Keratinocyte (primary cell): ENCODE measurements around the gene NUBP2. TPM values are rescaled to one million over a fixed set of nuclear protein-coding genes. Genes with fewer than 3 reads are reported as not detected.
"Not testable (repeated sequence)": the region's sequence is repeated elsewhere in the genome, so short reads cannot be mapped to it uniquely, and the experiment has no call there.

Experiments
- DNase-seq: peaks from one replicate; pipeline ENCODE4 v3.0.0-alpha.2; 2011; ENCODE audit warnings: low read depth, missing footprints, low spot score
- FAIRE-seq: peaks from 2 replicates; lab custom pipeline; 2011; peaks lifted over from hg19 to GRCh38; lab: Jason Lieb, UNC
- H2AFZ ChIP-seq: 2 replicates; pipeline ENCODE4 v1.6.0; 2012; ENCODE audit warnings: low read length, control low read depth, inconsistent platforms; ENCODE audit not compliant: control insufficient read depth
- H3K27ac ChIP-seq: 2 replicates; pipeline ENCODE4 v1.5.1; 2011; ENCODE audit warnings: low read length; ENCODE audit not compliant: control insufficient read depth, insufficient read depth
- H3K27me3 ChIP-seq: 3 replicates; pipeline ENCODE4 v1.6.0; 2011; ENCODE audit warnings: low read length; ENCODE audit not compliant: control insufficient read depth, insufficient read depth; ENCODE audit errors: extremely low read depth
- H3K36me3 ChIP-seq, 2 experiments: 2 replicates in 1 of 2; 3 replicates in 1 of 2; pipeline ENCODE4 v1.5.1; 2011; ENCODE audit warnings: low read length in 2 of 2, mild to moderate bottlenecking in 1 of 2; ENCODE audit not compliant: control insufficient read depth in 2 of 2, insufficient read depth in 2 of 2; ENCODE audit errors: extremely low read depth in 1 of 2
- H3K4me1 ChIP-seq: 3 replicates; pipeline ENCODE4 v1.5.1; 2011; ENCODE audit warnings: low read length; ENCODE audit not compliant: control insufficient read depth, insufficient read depth; ENCODE audit errors: extremely low read depth
- H3K4me2 ChIP-seq: 3 replicates; pipeline ENCODE4 v1.6.0; 2011; ENCODE audit warnings: low read depth, low read length; ENCODE audit not compliant: control insufficient read depth, insufficient read depth; ENCODE audit errors: extremely low read depth
- H3K4me3 ChIP-seq, 3 experiments: fragments of 200-600 bp in 1 of 3; sonication (generic) in 1 of 3; 2 replicates in 2 of 3; 3 replicates in 1 of 3; pipeline ENCODE4 v1.5.1; 2011 to 2016; ENCODE audit warnings: low read length in 3 of 3, mild to moderate bottlenecking in 3 of 3, control low read depth in 2 of 3, inconsistent platforms in 1 of 3, low read depth in 1 of 3, mixed read lengths in 1 of 3, mixed run types in 1 of 3, moderate library complexity in 1 of 3; ENCODE audit not compliant: control insufficient read depth in 2 of 3, insufficient read depth in 2 of 3; ENCODE audit errors: extremely low read depth in 1 of 3
- H3K79me2 ChIP-seq: 2 replicates; pipeline ENCODE4 v1.6.0; 2012; ENCODE audit warnings: low read length; ENCODE audit not compliant: control insufficient read depth, insufficient read depth
- H3K9ac ChIP-seq: 3 replicates; pipeline ENCODE4 v1.6.0; 2011; ENCODE audit warnings: low read length; ENCODE audit not compliant: control insufficient read depth, insufficient read depth; ENCODE audit errors: extremely low read depth
- H3K9me1 ChIP-seq: 3 replicates; pipeline ENCODE4 v1.6.0; 2011; ENCODE audit warnings: low read length; ENCODE audit not compliant: control insufficient read depth, insufficient read depth; ENCODE audit errors: extremely low read depth
- H3K9me3 ChIP-seq: 2 replicates; pipeline ENCODE4 v1.5.1; 2012; ENCODE audit warnings: low read depth, low read length; ENCODE audit not compliant: control insufficient read depth
- H4K20me1 ChIP-seq: 3 replicates; pipeline ENCODE4 v1.6.0; 2011; ENCODE audit warnings: low read length; ENCODE audit not compliant: control insufficient read depth, insufficient read depth; ENCODE audit errors: extremely low read depth
- CTCF ChIP-seq, 3 experiments: IDR thresholded peaks in 1 of 3; conservative IDR thresholded peaks in 1 of 3; optimal IDR thresholded peaks in 1 of 3; 2 replicates in 2 of 3; 3 replicates in 1 of 3; pipeline versions ENCODE3 to v1.5.1; 2011; ENCODE audit warnings: low read length in 3 of 3, mild to moderate bottlenecking in 3 of 3, moderate library complexity in 2 of 3, control low read depth in 1 of 3, inconsistent platforms in 1 of 3; ENCODE audit not compliant: insufficient read depth in 2 of 3; ENCODE audit errors: extremely low read depth in 1 of 3
- EZH2 ChIP-seq: IDR thresholded peaks from one replicate; pipeline ENCODE4 v1.6.1; 2012; ENCODE audit warnings: inconsistent platforms, mild to moderate bottlenecking, low read length, moderate library complexity
- dilution Hi-C: fragments of 300-500 bp; cut with MboI; formaldehyde crosslinking; loops from one replicate; pipeline ENCODE4 v1.7.0; 2020; ENCODE audit warnings: low sequenced_read_pairs; ENCODE audit not compliant: extremely low pct_ligation_motif_present
- polyA plus RNA-seq, 5 experiments: library from polyadenylated mRNA; depleted of rRNA in 3 of 5; stranded (reverse) in 3 of 5; stranded (forward) in 1 of 5; unstranded in 1 of 5; fragments of >200 nt; gene quantifications; 1 replicate in 1 of 5; 2 replicates in 3 of 5; 3 replicates in 1 of 5; pipeline versions ENCODE4 v1.2.1 to v1.2.3, GENCODE V29; 2011 to 2012; ENCODE audit warnings: missing spikeins in 2 of 5, low read depth in 1 of 5, low replicate concordance in 1 of 5

Gene NUBP2
- polyA plus RNA-seq, 1 donor (not counting 4 experiments of a cell fraction or from before 2014, with no cell fraction given), result 24.4 TPM

- Histone ChIP-seq H3K4me3 (no peak overlapping the region), H3K27ac (no peak overlapping the region), H3K9ac (no peak overlapping the region), H2AFZ (no peak overlapping the region), H3K9me1 (no peaks in the 10 kb centered on the region), H4K20me1 (no peaks in the 10 kb centered on the region), H3K9me3 (peaks cover 2% of the 10 kb centered on the region), H3K27me3 (no peaks in the 10 kb centered on the region), H3K4me1 (peaks cover under 1% of the 10 kb centered on the region), H3K79me2 (no peaks in the 10 kb centered on the region), H3K4me2 (no peak overlapping the region), H3K36me3 (no peaks in the 10 kb centered on the region)
- no peak for DNase-seq
- dilution Hi-C loops, result no loop called here
- no peak for TF ChIP-seq EZH2
- TF ChIP-seq CTCF (optimal IDR thresholded peaks at IDR 0.05 in 1 of 3, IDR thresholded peaks at IDR 0.05 in 1 of 3, conservative IDR thresholded peaks at IDR 0.05 in 1 of 3; ENCODE audit: extremely low read depth in 1 of 3, insufficient read depth in 2 of 3, low read length in 3 of 3), result no peak
- no peak for FAIRE-seq
Observed at GRCh38 chr16:1794221-1794871, 11.6 kb downstream of the NUBP2 start.

DNA sequence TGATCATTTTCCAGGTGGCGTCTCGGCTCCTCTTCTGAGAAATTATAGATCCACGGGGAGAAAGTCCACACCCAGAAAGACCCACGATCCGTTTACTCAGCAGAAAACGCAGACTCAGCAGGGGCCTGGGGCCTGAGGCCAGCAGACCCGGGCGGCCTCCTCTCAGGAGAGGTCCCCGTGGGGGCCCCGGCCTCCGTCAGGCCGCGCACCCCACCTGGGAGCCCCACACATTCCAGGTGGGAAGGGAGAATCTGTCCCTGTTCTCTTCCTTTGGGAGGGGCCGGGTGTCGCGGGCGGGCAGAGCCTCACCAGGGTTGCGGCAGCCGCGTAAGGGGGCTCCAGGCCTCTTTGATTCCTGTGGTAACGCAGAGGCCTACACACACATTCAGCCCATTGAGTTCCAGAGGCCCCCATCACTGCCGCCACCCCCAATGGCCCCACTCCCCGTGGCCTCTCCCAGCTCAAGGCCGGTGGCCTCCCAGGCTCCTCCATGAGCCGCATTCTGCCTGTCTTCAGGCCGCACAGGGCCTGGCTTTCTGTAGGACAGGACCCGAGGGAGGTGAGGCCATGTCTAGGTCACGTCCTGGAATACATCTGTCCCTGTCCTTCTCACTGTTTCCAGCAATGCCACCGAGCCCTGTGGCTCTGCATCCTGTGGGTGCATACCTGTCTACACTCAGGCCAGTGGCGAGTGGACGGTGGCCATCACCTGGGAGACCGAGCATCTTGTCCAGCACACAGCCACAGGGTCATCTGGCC lies 12.3 kb downstream of the NUBP2 start:
- Histone ChIP-seq H3K4me3 (no peak overlapping the region), H3K4me2 (no peak overlapping the region)

GRCh38 chr16:1799263-1799662 lies 16.5 kb downstream of the NUBP2 start:
- dilution Hi-C loops, H3K27ac ChIP-seq, H4K20me1 ChIP-seq, H3K4me2 ChIP-seq, H3K36me3 ChIP-seq, H3K9me1 ChIP-seq, H2AFZ ChIP-seq, H3K4me1 ChIP-seq, H3K27me3 ChIP-seq, H3K9ac ChIP-seq, H3K79me2 ChIP-seq, H3K4me3 ChIP-seq, DNase-seq, FAIRE-seq, H3K9me3 ChIP-seq: not testable (repeated sequence)

More for the DNA sequence above, 12.3 kb downstream of the NUBP2 start:
- Histone ChIP-seq H2AFZ (no peak overlapping the region), H3K27me3 (no peaks in the 10 kb centered on the region), H3K9me3 (peaks cover 2% of the 10 kb centered on the region), H3K27ac (no peak overlapping the region), H4K20me1 (no peaks in the 10 kb centered on the region), H3K79me2 (no peaks in the 10 kb centered on the region), H3K36me3 (no peaks in the 10 kb centered on the region), H3K9me1 (no peaks in the 10 kb centered on the region), H3K4me1 (no peaks in the 10 kb centered on the region), H3K9ac (no peak overlapping the region)
- no peak for FAIRE-seq
- no peak for DNase-seq
- dilution Hi-C loops, result no loop called here
- no peak for TF ChIP-seq CTCF (optimal IDR thresholded peaks at IDR 0.05 in 1 of 3, IDR thresholded peaks at IDR 0.05 in 1 of 3, conservative IDR thresholded peaks at IDR 0.05 in 1 of 3; ENCODE audit: extremely low read depth in 1 of 3, insufficient read depth in 2 of 3, low read length in 3 of 3)
- no peak for TF ChIP-seq EZH2
